Measurements from ENCODE around the gene ITCH. TPM values are rescaled to one million over a fixed set of nuclear protein-coding genes. Genes with fewer than 3 reads are reported as not detected.

Gene ITCH
- polyA plus RNA-seq, 3 donors: 13.3 to 26.6 (median 19.9) TPM

GRCh38 chr20:34331838-34332237, 31.2 kb upstream of the ITCH start:
- intact Hi-C loops (cut with micrococcal nuclease): no loop called here
- no peak overlapping the region for H2AFZ ChIP-seq (ENCODE audit: insufficient read depth, low read depth, low read length, poor library complexity, severe bottlenecking)

GRCh38 chr20:34332262-34332920, 30.7 kb upstream of the ITCH start:
- no peaks in the 10 kb centered on the region for H4K20me1 ChIP-seq (ENCODE audit: insufficient read depth, low read length)
- H3K4me2 ChIP-seq (replicated peaks; ENCODE audit: extremely low read depth, low read length, poor library complexity, severe bottlenecking): no peak overlapping the region
- H3K9me3 ChIP-seq (replicated peaks in 1 of 2; ENCODE audit: control insufficient read depth in 1 of 2, insufficient read depth in 1 of 2, low read length in 2 of 2): no peaks in the 10 kb centered on the region
- no peak overlapping the region for H2AFZ ChIP-seq (ENCODE audit: insufficient read depth, low read depth, low read length, poor library complexity, severe bottlenecking)
- TF ChIP-seq CTCF (IDR thresholded peaks at IDR 0.05): no peak
- H3K4me3 Mint-ChIP-seq: no peak overlapping the region
- H3K79me2 ChIP-seq (ENCODE audit: insufficient read depth, low read length): no peaks in the 10 kb centered on the region
- H3K27me3 Mint-ChIP-seq (ENCODE audit: low read depth in 3 of 3): peaks cover 1 to 4% (median 3%) of the 10 kb centered on the region in 3 donors
- no peaks in the 10 kb centered on the region for H3K4me1 ChIP-seq (ENCODE audit: control insufficient read depth in 1 of 2, insufficient read depth in 2 of 2, low read length in 2 of 2)
- H3K9me3 Mint-ChIP-seq: peaks cover 0 to 1% (median 0%) of the 10 kb centered on the region in 7 donors
- H3K36me3 ChIP-seq (replicated peaks in 1 of 2; ENCODE audit: control insufficient read depth in 1 of 2, insufficient read depth in 2 of 2, low read length in 2 of 2): no peaks in the 10 kb centered on the region
- no peak overlapping the region for H3K27ac Mint-ChIP-seq
- no peak overlapping the region for H3K9ac ChIP-seq (ENCODE audit: insufficient read depth, low read length, poor library complexity, severe bottlenecking)
- intact Hi-C loops (cut with micrococcal nuclease): no loop called here
- H3K36me3 Mint-ChIP-seq: no peaks in the 10 kb centered on the region
- H3K4me1 Mint-ChIP-seq: no peaks in the 10 kb centered on the region
- no peak for DNase-seq
- WGBS (ENCODE audit: insufficient coverage): 94% methylated on average over 14 of the region's 19 CpGs
- H3K27ac ChIP-seq (ENCODE audit: low read depth in 1 of 2, low read length in 2 of 2): no peak overlapping the region
- no peaks in the 10 kb centered on the region for H3K27me3 ChIP-seq (ENCODE audit: control insufficient read depth in 2 of 2, insufficient read depth in 2 of 2, low read length in 2 of 2)
- no peak overlapping the region for H3K4me3 ChIP-seq (replicated peaks in 1 of 3; ENCODE audit: low read depth in 2 of 3, low read length in 3 of 3)

More at GRCh38 chr20:34331838-34332237, 31.2 kb upstream of the ITCH start:
- Histone ChIP-seq H4K20me1 (ENCODE audit: insufficient read depth, low read length) (no peaks in the 10 kb centered on the region), H3K4me2 (replicated peaks; ENCODE audit: extremely low read depth, low read length, poor library complexity, severe bottlenecking) (no peak overlapping the region), H3K4me1 (ENCODE audit: control insufficient read depth in 1 of 2, insufficient read depth in 2 of 2, low read length in 2 of 2) (no peaks in the 10 kb centered on the region), H3K27ac (ENCODE audit: low read depth in 1 of 2, low read length in 2 of 2) (no peak overlapping the region), H3K4me3 (replicated peaks in 1 of 3; ENCODE audit: low read depth in 2 of 3, low read length in 3 of 3) (no peak overlapping the region), H3K9me3 (replicated peaks in 1 of 2; ENCODE audit: control insufficient read depth in 1 of 2, insufficient read depth in 1 of 2, low read length in 2 of 2) (no peaks in the 10 kb centered on the region), H3K27me3 (ENCODE audit: control insufficient read depth in 2 of 2, insufficient read depth in 2 of 2, low read length in 2 of 2) (no peaks in the 10 kb centered on the region), H3K9ac (ENCODE audit: insufficient read depth, low read length, poor library complexity, severe bottlenecking) (no peak overlapping the region), H3K79me2 (ENCODE audit: insufficient read depth, low read length) (no peaks in the 10 kb centered on the region), H3K36me3 (replicated peaks in 1 of 2; ENCODE audit: control insufficient read depth in 1 of 2, insufficient read depth in 2 of 2, low read length in 2 of 2) (no peaks in the 10 kb centered on the region)
- Mint-ChIP-seq H3K9me3 (peaks cover 0 to 1% (median 0%) of the 10 kb centered on the region in 7 donors), H3K4me3 (no peak overlapping the region), H3K27me3 (ENCODE audit: low read depth in 3 of 3) (peaks cover 1 to 3% (median 2%) of the 10 kb centered on the region in 3 donors), H3K36me3 (no peaks in the 10 kb centered on the region), H3K27ac (no peak overlapping the region), H3K4me1 (no peaks in the 10 kb centered on the region)
- 100% methylated on average over 6 of the region's 7 CpGs for WGBS (ENCODE audit: insufficient coverage)
- no peak for DNase-seq
- TF ChIP-seq CTCF (IDR thresholded peaks at IDR 0.05): no peak
